Epithelial cell of proximal tubule (primary cell): ENCODE data around the gene ZNF70. TPM values are rescaled to one million over a fixed set of nuclear protein-coding genes. Genes with fewer than 3 reads are reported as not detected.

Experiments used
- DNase-seq: peaks from one replicate; pipeline ENCODE4 v3.0.0-alpha.2; 2011; ENCODE audit warnings: low read depth
- H3K4me3 ChIP-seq: 2 replicates; pipeline ENCODE4 v1.5.1; 2011; ENCODE audit warnings: low read depth, mild to moderate bottlenecking, low read length
- CTCF ChIP-seq: conservative IDR thresholded peaks from 2 replicates; pipeline ENCODE4 v1.5.1; 2012; ENCODE audit warnings: low read depth, mild to moderate bottlenecking, low read length
- total RNA-seq: library from RNA; depleted of rRNA; stranded (reverse); fragments of >200 nt; gene quantifications from 2 replicates; pipeline ENCODE4 v1.2.3, GENCODE V29; 2015

ZNF70 gene
- total RNA-seq, 1 donor from 2014 or later: 2.5 TPM

GRCh38 chr22:23759566-23759965 lies 8.7 kb upstream of the ZNF70 start:
- H3K4me3 ChIP-seq: no peak overlapping the region
- no peak for DNase-seq
- no peak for TF ChIP-seq CTCF

GRCh38 chr22:23756891-23757290 lies 6.0 kb upstream of the ZNF70 start:
- no peak overlapping the region for H3K4me3 ChIP-seq
- no peak for DNase-seq
- TF ChIP-seq CTCF: no peak

GRCh38 chr22:23755711-23756110 lies 4.8 kb upstream of the ZNF70 start:
- TF ChIP-seq CTCF: no peak
- H3K4me3 ChIP-seq: no peak overlapping the region
- DNase-seq: no peak

- TF ChIP-seq CTCF: no peak
- H3K4me3 ChIP-seq: no peak overlapping the region
- no peak for DNase-seq
Measured at GRCh38 chr22:23754980-23755636, 4.2 kb upstream of the ZNF70 start.

- no peak for TF ChIP-seq CTCF
- no peak within 1 kb of the TSS for H3K4me3 ChIP-seq
- DNase-seq: no peak
Measured at GRCh38 chr22:23754220-23754919, 3.5 kb upstream of the ZNF70 start, which contains the start of gene VPREB3. Gene VPREB3, minus strand, starts transcription at chr22:23754425. Its CDS starts 62 bp downstream, at chr22:23754363.

- TF ChIP-seq CTCF: no peak
- DNase-seq: no peak
Measured at GRCh38 chr22:23753385-23753784, 2.5 kb upstream of the ZNF70 start.

More at GRCh38 chr22:23753385-23753784, 2.5 kb upstream of the ZNF70 start:
- no peak overlapping the region for H3K4me3 ChIP-seq
